ENCODE data around the gene STARD10. TPM values are rescaled to one million over a fixed set of nuclear protein-coding genes. Genes with fewer than 3 reads are reported as not detected.

The STARD10 gene
- total RNA-seq, 1 experiment from 2014 or later, result 58.4 TPM

DNA sequence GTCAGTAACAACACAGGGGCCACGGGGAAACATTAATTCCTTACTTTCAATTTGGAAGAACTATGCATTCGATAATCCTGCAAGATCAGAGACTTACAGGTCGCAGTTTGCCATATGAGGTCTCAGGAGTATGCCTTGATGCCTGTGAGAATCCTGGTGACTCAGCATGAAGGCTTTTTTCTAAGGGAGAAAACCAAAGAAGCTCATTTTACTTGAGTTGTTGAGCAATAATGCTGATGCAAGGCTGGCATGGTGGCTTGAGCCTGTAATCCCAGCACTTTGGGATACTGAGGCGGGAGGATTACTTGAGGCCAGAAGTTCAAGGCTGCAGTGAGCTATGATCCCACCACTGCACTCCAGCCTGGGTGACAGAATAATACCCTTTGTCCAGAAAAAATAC lies 46.9 kb upstream of the STARD10 start:
- Histone ChIP-seq H3K27ac (ENCODE audit: low read depth, low read length) (no peak overlapping the region), H3K36me3 (ENCODE audit: control insufficient read depth in 1 of 2, insufficient read depth in 2 of 2, low read length in 2 of 2) (0 out of 4 replicates have a peak, but pooled peaks cover 0 to 4% of the 10 kb centered on the region in 2 experiments), H3K9me3 (ENCODE audit: control insufficient read depth in 1 of 2, insufficient read depth in 1 of 2, low read depth in 1 of 2, low read length in 2 of 2) (no peaks in the 10 kb centered on the region), H3K4me2 (ENCODE audit: low read length) (peak overlapping the region; percentile 17; the same call in 1 of the 2 replicates), H4K20me1 (ENCODE audit: insufficient read depth) (no peaks in the 10 kb centered on the region), H3K9ac (ENCODE audit: low read length) (no peak overlapping the region), H3K27me3 (ENCODE audit: insufficient read depth, low read length) (no peaks in the 10 kb centered on the region), H3K4me3 (replicated peaks in 1 of 2; ENCODE audit: low read depth in 1 of 2, low read length in 2 of 2) (no peak overlapping the region), H2AFZ (ENCODE audit: low read depth, low read length, poor library complexity, severe bottlenecking) (no peak overlapping the region), H3K79me2 (ENCODE audit: insufficient read depth, low read length) (no peaks in the 10 kb centered on the region), H3K4me1 (ENCODE audit: control insufficient read depth in 1 of 2, insufficient read depth in 2 of 2, low read length in 2 of 2) (peaks cover 9 to 11% of the 10 kb centered on the region in 2 experiments), H3K9me2 (ENCODE audit: insufficient read depth) (no peaks in the 10 kb centered on the region)
- intact Hi-C loops (cut with micrococcal nuclease), result no loop called here
- ChIA-PET RAD21 (ENCODE audit: low non-redundant PET in 1 of 2, low total read pairs in 2 of 2, uncharacterized antibody in 2 of 2, unreplicated experiment in 2 of 2) (no interaction called here), POLR2A (no interaction called here), CTCF (interaction anchor here (1.2 to 2.1 kb wide), 4 partner anchors 9 to 396 kb away, joined by 3 to 5 read pairs (median 4); no protein-coding TSS in a partner anchor)
- TF ChIP-seq SIN3A (IDR thresholded peaks at IDR 0.05; ENCODE audit: low read depth) (no peak), CEBPB (IDR thresholded peaks at IDR 0.05; ENCODE audit: low read depth) (peak; percentile 87), SP1 (IDR thresholded peaks at IDR 0.05; ENCODE audit: low read depth) (no peak), EZH2phosphoT487 (IDR thresholded peaks at IDR 0.05; ENCODE audit: borderline replicate concordance) (no peak), FOSL1 (IDR thresholded peaks at IDR 0.05; ENCODE audit: low read depth) (peak; percentile 13; the same call in 1 of the 2 replicates), CBX3 (IDR thresholded peaks at IDR 0.05; ENCODE audit: low read depth) (no peak)
- TF ChIP-seq, protein P1, sequence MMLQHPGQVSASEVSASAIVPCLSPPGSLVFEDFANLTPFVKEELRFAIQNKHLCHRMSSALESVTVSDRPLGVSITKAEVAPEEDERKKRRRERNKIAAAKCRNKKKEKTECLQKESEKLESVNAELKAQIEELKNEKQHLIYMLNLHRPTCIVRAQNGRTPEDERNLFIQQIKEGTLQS (IDR thresholded peaks at IDR 0.05), result 0 out of 2 replicates have a peak, but pooled peaks have one; percentile 53
- ATAC-seq (peak; percentile 52; the same call in 1 of the 2 replicates), DNase-seq (ENCODE audit: low read depth, low spot score) (no peak)
- no TSS peak for BruUV-seq (replicated peaks)

DNA sequence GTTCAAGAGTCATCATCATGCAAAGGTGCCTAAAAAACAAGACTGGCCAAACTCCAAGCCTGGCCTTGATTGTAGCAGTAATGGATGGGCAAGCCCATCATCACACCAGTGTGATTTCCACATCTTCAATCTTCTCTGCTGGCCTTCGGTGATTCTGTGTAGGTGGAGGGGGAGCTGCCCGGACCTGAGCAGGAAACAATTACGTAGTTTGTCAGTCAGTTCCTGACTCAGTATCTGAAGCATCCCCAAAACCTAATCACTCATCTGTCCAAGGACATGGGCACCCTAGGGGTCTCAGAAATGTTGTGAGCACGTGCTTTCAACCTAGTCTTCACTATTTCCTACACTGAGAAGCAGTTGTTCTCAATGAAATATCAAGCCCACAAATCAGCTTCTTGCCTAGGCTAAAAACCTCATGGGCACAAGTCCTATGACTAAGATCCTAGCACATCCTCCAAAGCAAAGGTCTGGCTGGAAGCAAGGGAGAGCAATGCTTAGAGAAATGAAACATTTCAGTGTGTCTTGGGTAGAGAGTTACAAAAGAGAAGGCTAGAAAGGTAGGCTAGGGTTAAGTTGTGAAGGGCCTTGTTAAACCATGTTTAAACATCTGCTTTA lies 45.0 kb upstream of the STARD10 start:
- TF ChIP-seq FOSL1 (IDR thresholded peaks at IDR 0.05; ENCODE audit: low read depth), result no peak
- no peak for TF ChIP-seq YY1 (IDR thresholded peaks at IDR 0.05; ENCODE audit: extremely low read depth, insufficient replicate concordance, low read depth, low read length)
- no peak for TF ChIP-seq SIN3A (IDR thresholded peaks at IDR 0.05; ENCODE audit: low read depth)
- TF ChIP-seq SRF (IDR thresholded peaks at IDR 0.05; ENCODE audit: low read depth), result no peak
- no peak for TF ChIP-seq POLR2AphosphoS5 (IDR thresholded peaks at IDR 0.05; ENCODE audit: low read depth, low read length)
- no peaks in the 10 kb centered on the region for H3K9me3 ChIP-seq (ENCODE audit: control insufficient read depth in 1 of 2, insufficient read depth in 1 of 2, low read depth in 1 of 2, low read length in 2 of 2)
- H3K4me2 ChIP-seq (ENCODE audit: low read length), result no peak overlapping the region
- intact Hi-C loops (cut with micrococcal nuclease), result no loop called here
- H3K27ac ChIP-seq (ENCODE audit: low read depth, low read length), result no peak overlapping the region
- BruUV-seq (replicated peaks), result no TSS peak
- no peaks in the 10 kb centered on the region for H3K27me3 ChIP-seq (ENCODE audit: insufficient read depth, low read length)
- H2AFZ ChIP-seq (ENCODE audit: low read depth, low read length, poor library complexity, severe bottlenecking), result no peak overlapping the region
- peaks cover 9 to 11% of the 10 kb centered on the region in 2 experiments for H3K4me1 ChIP-seq (ENCODE audit: control insufficient read depth in 1 of 2, insufficient read depth in 2 of 2, low read length in 2 of 2)
- 0 out of 4 replicates have a peak, but pooled peaks cover 0 to 4% of the 10 kb centered on the region in 2 experiments for H3K36me3 ChIP-seq (ENCODE audit: control insufficient read depth in 1 of 2, insufficient read depth in 2 of 2, low read length in 2 of 2)
- POLR2A ChIA-PET, result no interaction called here
- H3K79me2 ChIP-seq (ENCODE audit: insufficient read depth, low read length), result no peaks in the 10 kb centered on the region
- H4K20me1 ChIP-seq (ENCODE audit: insufficient read depth), result no peaks in the 10 kb centered on the region
- CTCF ChIA-PET, result no interaction called here
- H3K9ac ChIP-seq (ENCODE audit: low read length), result no peak overlapping the region
- ATAC-seq (no peak), DNase-seq (ENCODE audit: low read depth, low spot score) (no peak)
- H3K4me3 ChIP-seq (replicated peaks in 1 of 2; ENCODE audit: low read depth in 1 of 2, low read length in 2 of 2), result no peak overlapping the region
- RAD21 ChIA-PET (ENCODE audit: low non-redundant PET in 1 of 2, low total read pairs in 2 of 2, uncharacterized antibody in 2 of 2, unreplicated experiment in 2 of 2), result no interaction called here
- H3K9me2 ChIP-seq (ENCODE audit: insufficient read depth), result no peaks in the 10 kb centered on the region

Measured in HCT116 (cell line).